Measurements from ENCODE around the gene GRIK3.

Gene GRIK3

DNA sequence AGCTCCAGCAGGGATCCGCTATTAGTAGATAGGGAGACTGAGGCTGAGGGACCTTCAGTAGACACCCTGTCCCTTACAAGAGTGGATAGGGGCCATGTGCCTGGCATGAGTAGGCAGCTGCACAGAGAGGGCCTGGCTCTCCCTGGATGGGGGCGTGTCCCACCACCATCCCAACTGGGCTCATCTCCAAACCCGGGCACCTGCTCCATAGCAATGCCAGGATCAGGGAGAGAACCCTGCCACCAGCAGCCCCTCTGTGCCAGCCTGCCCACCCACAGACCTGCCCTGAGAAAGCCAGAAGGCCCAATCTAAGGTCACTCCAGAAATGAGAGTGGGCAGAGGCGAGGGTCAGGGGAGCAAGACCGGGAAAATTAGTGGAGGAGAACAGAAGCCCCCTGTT, 121.3 kb downstream of the GRIK3 start:
- peaks cover 5% of the 10 kb centered on the region; the same call in 1 of the 2 replicates for H3K4me1 ChIP-seq (ENCODE audit: control insufficient read depth, low read length)
- no peak overlapping the region for H3K27ac ChIP-seq (ENCODE audit: low read depth, low read length)
- H3K79me2 ChIP-seq (ENCODE audit: control insufficient read depth, low read length) = no peaks in the 10 kb centered on the region
- TF ChIP-seq EZH2phosphoT487 (IDR thresholded peaks at IDR 0.05; ENCODE audit: borderline replicate concordance, low read length) = no peak
- TF ChIP-seq, protein P1, sequence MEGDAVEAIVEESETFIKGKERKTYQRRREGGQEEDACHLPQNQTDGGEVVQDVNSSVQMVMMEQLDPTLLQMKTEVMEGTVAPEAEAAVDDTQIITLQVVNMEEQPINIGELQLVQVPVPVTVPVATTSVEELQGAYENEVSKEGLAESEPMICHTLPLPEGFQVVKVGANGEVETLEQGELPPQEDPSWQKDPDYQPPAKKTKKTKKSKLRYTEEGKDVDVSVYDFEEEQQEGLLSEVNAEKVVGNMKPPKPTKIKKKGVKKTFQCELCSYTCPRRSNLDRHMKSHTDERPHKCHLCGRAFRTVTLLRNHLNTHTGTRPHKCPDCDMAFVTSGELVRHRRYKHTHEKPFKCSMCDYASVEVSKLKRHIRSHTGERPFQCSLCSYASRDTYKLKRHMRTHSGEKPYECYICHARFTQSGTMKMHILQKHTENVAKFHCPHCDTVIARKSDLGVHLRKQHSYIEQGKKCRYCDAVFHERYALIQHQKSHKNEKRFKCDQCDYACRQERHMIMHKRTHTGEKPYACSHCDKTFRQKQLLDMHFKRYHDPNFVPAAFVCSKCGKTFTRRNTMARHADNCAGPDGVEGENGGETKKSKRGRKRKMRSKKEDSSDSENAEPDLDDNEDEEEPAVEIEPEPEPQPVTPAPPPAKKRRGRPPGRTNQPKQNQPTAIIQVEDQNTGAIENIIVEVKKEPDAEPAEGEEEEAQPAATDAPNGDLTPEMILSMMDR (IDR thresholded peaks at IDR 0.05; ENCODE audit: low read depth, low read length, poor library complexity, severe bottlenecking) = no peak
- no peaks in the 10 kb centered on the region for H4K20me1 ChIP-seq (ENCODE audit: control insufficient read depth, insufficient read depth, low read depth, low read length)
- H3K9me3 ChIP-seq (ENCODE audit: control insufficient read depth, insufficient read depth, low read length) = no peaks in the 10 kb centered on the region
- H3K36me3 ChIP-seq (ENCODE audit: control insufficient read depth, low read length) = no peaks in the 10 kb centered on the region
- H3K4me3 ChIP-seq (ENCODE audit: low read length) = no peak overlapping the region
- no peaks in the 10 kb centered on the region for H3K27me3 ChIP-seq (ENCODE audit: control insufficient read depth, low read length)
- H3K9me2 ChIP-seq (replicated peaks; ENCODE audit: control insufficient read depth, low read length) = no peaks in the 10 kb centered on the region
- no peaks in the 10 kb centered on the region for H3F3A ChIP-seq (ENCODE audit: control insufficient read depth, insufficient read depth)
- H3K4me2 ChIP-seq (ENCODE audit: low read length) = no peak overlapping the region

DNA sequence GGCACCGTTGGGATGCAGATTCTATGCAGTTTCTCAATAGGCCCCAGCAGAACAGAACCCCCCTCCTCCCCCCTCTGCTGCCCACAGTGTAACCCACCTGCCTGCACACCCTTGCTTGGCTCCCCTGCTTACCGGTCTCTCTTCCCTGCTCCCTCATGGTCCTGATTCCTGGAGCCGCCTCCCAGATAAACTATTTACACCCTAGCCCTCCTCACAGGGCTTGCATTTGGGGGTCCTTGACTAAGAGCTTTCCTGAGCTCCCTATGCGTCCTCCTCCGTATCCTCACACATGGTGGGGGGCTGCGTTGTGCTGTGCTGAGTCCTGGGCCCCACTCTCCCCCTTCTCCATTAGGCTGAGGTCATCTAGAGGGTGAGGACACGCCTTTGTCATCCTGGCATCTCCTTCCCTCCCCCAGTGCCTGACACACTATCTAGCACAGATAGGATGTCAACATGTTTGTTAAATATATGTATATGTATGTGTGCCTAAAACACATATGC, 121.9 kb downstream of the GRIK3 start:
- H3K4me3 ChIP-seq (ENCODE audit: low read length) = no peak overlapping the region
- no peak overlapping the region for H3K27ac ChIP-seq (ENCODE audit: low read depth, low read length)
- H3F3A ChIP-seq (ENCODE audit: control insufficient read depth, insufficient read depth) = no peaks in the 10 kb centered on the region

DNA sequence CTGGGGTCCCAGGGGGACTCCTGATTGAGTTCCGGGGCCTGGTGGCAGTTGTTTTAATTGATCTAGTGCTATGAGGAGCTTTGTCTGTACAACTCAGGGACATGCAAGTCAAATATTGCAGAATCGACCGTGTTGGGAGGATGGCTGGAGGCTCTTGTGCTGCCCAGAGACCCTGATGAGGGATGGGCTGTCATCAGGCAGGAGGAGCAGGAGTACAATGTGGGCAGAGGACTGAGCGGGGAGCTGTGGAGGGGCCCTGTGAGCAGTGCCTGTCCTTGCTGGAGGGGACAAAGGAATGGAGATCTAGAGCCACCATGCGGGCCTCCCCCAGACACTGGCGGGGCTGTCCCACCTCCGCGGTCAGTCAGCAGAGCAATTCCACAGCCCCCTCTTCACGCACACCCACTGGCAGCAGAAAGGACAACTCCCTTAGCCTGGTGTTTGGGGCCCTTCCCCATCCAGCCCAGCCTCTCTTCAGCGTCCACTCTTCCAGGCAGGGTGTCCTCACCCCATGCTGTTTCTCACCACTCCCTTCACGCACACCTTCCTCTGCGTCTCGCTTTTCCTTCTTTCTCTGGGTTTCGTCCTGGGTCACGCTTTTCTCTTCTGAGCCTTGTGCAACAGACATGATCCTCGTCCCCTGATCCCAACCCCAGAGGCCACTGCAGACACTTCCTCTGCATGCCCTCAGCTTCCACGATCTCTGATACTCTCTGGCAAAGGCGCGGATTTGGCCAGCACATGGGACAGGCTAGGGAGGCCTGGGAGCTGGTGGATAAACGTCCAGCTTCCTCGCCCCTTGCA, 122.6 kb downstream of the GRIK3 start:
- TF ChIP-seq EZH2phosphoT487 (IDR thresholded peaks at IDR 0.05; ENCODE audit: borderline replicate concordance, low read length) = no peak
- TF ChIP-seq, protein P1 (IDR thresholded peaks at IDR 0.05; ENCODE audit: low read depth, low read length, poor library complexity, severe bottlenecking) = no peak
- H3F3A ChIP-seq (ENCODE audit: control insufficient read depth, insufficient read depth) = no peaks in the 10 kb centered on the region
- H3K79me2 ChIP-seq (ENCODE audit: control insufficient read depth, low read length) = no peaks in the 10 kb centered on the region
- H4K20me1 ChIP-seq (ENCODE audit: control insufficient read depth, insufficient read depth, low read depth, low read length) = no peaks in the 10 kb centered on the region
- H3K4me2 ChIP-seq (ENCODE audit: low read length) = no peak overlapping the region
- no peak overlapping the region for H3K27ac ChIP-seq (ENCODE audit: low read depth, low read length)
- H3K4me3 ChIP-seq (ENCODE audit: low read length) = no peak overlapping the region
- H3K4me1 ChIP-seq (ENCODE audit: control insufficient read depth, low read length) = no peaks in the 10 kb centered on the region
- H3K27me3 ChIP-seq (ENCODE audit: control insufficient read depth, low read length) = no peaks in the 10 kb centered on the region
- H3K36me3 ChIP-seq (ENCODE audit: control insufficient read depth, low read length) = no peaks in the 10 kb centered on the region
- H3K9me3 ChIP-seq (ENCODE audit: control insufficient read depth, insufficient read depth, low read length) = no peaks in the 10 kb centered on the region
- H3K9me2 ChIP-seq (replicated peaks; ENCODE audit: control insufficient read depth, low read length) = no peaks in the 10 kb centered on the region

More for the DNA sequence above, 121.9 kb downstream of the GRIK3 start:
- Histone ChIP-seq H3K4me1 (ENCODE audit: control insufficient read depth, low read length) (no peaks in the 10 kb centered on the region), H3K79me2 (ENCODE audit: control insufficient read depth, low read length) (no peaks in the 10 kb centered on the region), H3K4me2 (ENCODE audit: low read length) (no peak overlapping the region), H4K20me1 (ENCODE audit: control insufficient read depth, insufficient read depth, low read depth, low read length) (no peaks in the 10 kb centered on the region), H3K9me3 (ENCODE audit: control insufficient read depth, insufficient read depth, low read length) (no peaks in the 10 kb centered on the region), H3K36me3 (ENCODE audit: control insufficient read depth, low read length) (no peaks in the 10 kb centered on the region), H3K9me2 (replicated peaks; ENCODE audit: control insufficient read depth, low read length) (no peaks in the 10 kb centered on the region), H3K27me3 (ENCODE audit: control insufficient read depth, low read length) (no peaks in the 10 kb centered on the region)
- TF ChIP-seq EZH2phosphoT487 (IDR thresholded peaks at IDR 0.05; ENCODE audit: borderline replicate concordance, low read length) = no peak
- TF ChIP-seq, protein P1 (IDR thresholded peaks at IDR 0.05; ENCODE audit: low read depth, low read length, poor library complexity, severe bottlenecking) = no peak

Measured in DOHH2 (cell line).